DND-41 (cell line): ENCODE measurements around the gene LCE1D.

Experiments
- CTCF ChIP-seq: IDR thresholded peaks from 2 replicates; pipeline ENCODE4 v1.5.1; 2012; ENCODE audit warnings: borderline replicate concordance, low read length, moderate library complexity, mild to moderate bottlenecking; ENCODE audit not compliant: poor library complexity, severe bottlenecking; ENCODE audit errors: extremely low read depth
- EZH2 ChIP-seq: IDR thresholded peaks from 3 replicates; pipeline ENCODE4 v1.6.1; 2012; ENCODE audit warnings: borderline replicate concordance, low read depth, mild to moderate bottlenecking, moderate library complexity, low read length, inconsistent platforms; ENCODE audit not compliant: severe bottlenecking

- TF ChIP-seq CTCF (no peak), EZH2 (no peak)
Observed at GRCh38 chr1:152817309-152817708, 20.8 kb downstream of the LCE1D start.
